Common myeloid progenitor, CD34-positive (primary cell): ENCODE data around the gene IRGC. TPM values are rescaled to one million over a fixed set of nuclear protein-coding genes. Genes with fewer than 3 reads are reported as not detected.

Experiments
- CTCF ChIA-PET: fragments of 350-600 bp; sonication (Branson Sonifier 250); formaldehyde crosslinking; loops from one replicate; lab custom pipeline; 2021; ENCODE audit warnings: antibody characterized with exemption; lab: Charles Lee
- POLR2A ChIA-PET: fragments of 350-600 bp; sonication (Branson Sonifier 250); formaldehyde crosslinking; loops from one replicate; lab custom pipeline; 2021; ENCODE audit warnings: antibody characterized with exemption; lab: Charles Lee
- DNase-seq, 3 donors: peaks; one replicate each; pipeline versions ENCODE4 v3.0.0 to v3.0.0-alpha.2; 2013
- H3K27ac ChIP-seq, 2 experiments: 1 replicate in 1 of 2; 2 replicates in 1 of 2; pipeline ENCODE4 v1.7.0; 2013; ENCODE audit warnings: inconsistent platforms in 2 of 2, low read length in 2 of 2, mild to moderate bottlenecking in 2 of 2, low read depth in 1 of 2, moderate library complexity in 1 of 2; ENCODE audit not compliant: severe bottlenecking in 2 of 2, insufficient read depth in 1 of 2, poor library complexity in 1 of 2
- H3K27me3 ChIP-seq, 5 experiments: replicated peaks in 2 of 5; 1 replicate in 3 of 5; 2 replicates in 2 of 5; pipeline versions ENCODE4 v1.6.1 to v1.7.0; 2013; ENCODE audit warnings: low read length in 4 of 5, mild to moderate bottlenecking in 2 of 5, moderate library complexity in 2 of 5, inconsistent platforms in 1 of 5; ENCODE audit not compliant: insufficient read depth in 5 of 5, control insufficient read depth in 4 of 5
- H3K36me3 ChIP-seq, 4 experiments: 1 replicate in 2 of 4; 2 replicates in 2 of 4; pipeline versions ENCODE4 v1.6.1 to v1.7.0; 2013; ENCODE audit warnings: low read length in 3 of 4, control low read depth in 1 of 4, mild to moderate bottlenecking in 1 of 4; ENCODE audit not compliant: control insufficient read depth in 4 of 4, insufficient read depth in 4 of 4
- H3K4me1 ChIP-seq, 4 experiments: 1 replicate in 3 of 4; 2 replicates in 1 of 4; pipeline versions ENCODE4 v1.6.1 to v1.7.1; 2013; ENCODE audit warnings: low read length in 3 of 4, mild to moderate bottlenecking in 3 of 4, control low read depth in 1 of 4, inconsistent platforms in 1 of 4, moderate library complexity in 1 of 4; ENCODE audit not compliant: control insufficient read depth in 4 of 4, insufficient read depth in 4 of 4; ENCODE audit errors: control extremely low read depth in 1 of 4
- H3K4me3 ChIP-seq, 7 experiments: 1 replicate in 4 of 7; 2 replicates in 3 of 7; pipeline versions ENCODE4 v1.5.1 to v1.7.0; 2013; ENCODE audit warnings: mild to moderate bottlenecking in 7 of 7, low read length in 6 of 7, moderate library complexity in 6 of 7, inconsistent platforms in 2 of 7, low read depth in 2 of 7, control low read depth in 1 of 7; ENCODE audit not compliant: insufficient read depth in 4 of 7, control insufficient read depth in 1 of 7; ENCODE audit errors: extremely low read depth in 1 of 7
- H3K9me3 ChIP-seq, 5 experiments: 1 replicate in 4 of 5; 2 replicates in 1 of 5; pipeline versions ENCODE4 v1.6.1 to v1.7.1; 2013; ENCODE audit warnings: low read length in 4 of 5, mild to moderate bottlenecking in 2 of 5, inconsistent platforms in 1 of 5, low read depth in 1 of 5, moderate library complexity in 1 of 5; ENCODE audit not compliant: control insufficient read depth in 4 of 5, insufficient read depth in 2 of 5; ENCODE audit errors: control extremely low read depth in 1 of 5
- WGBS: methylation state at CpG from one replicate; pipeline ENCODE4 v1.1.5; 2013; ENCODE audit not compliant: insufficient coverage; 5-methylcytosine and 5-hydroxymethylcytosine counted together
- polyA plus RNA-seq: library from polyadenylated mRNA; unstranded; fragments of 120-200 nt; gene quantifications from one replicate; pipeline ENCODE4 v1.2.1, GENCODE V29; 2013

Gene IRGC
- not detected for polyA plus RNA-seq

DNA sequence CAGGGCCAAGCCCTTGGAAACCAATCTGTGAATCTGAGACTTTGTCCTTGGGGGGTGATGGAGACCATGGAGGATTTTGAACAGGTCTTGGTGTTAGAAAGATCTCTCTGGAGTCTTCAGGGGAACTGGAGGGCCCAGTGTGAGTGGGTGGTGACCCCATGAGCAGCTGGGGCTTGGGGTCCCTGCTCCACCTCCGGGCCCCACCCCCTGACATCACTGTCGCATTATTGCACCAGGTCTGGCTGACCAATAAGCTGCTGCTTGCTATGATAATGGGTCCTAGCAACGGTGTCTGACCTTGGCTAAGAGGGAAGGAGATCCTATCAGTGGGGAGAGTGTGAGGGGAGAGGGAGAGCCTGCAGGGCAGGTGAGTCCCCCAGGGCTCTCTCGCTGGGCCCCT, at the start of gene IRGC:
Gene IRGC, plus strand, starts transcription at position 301 of the 400 bp plus-strand sequence. CDS start 2,483 bp downstream, outside the sequence.
- no peaks in the 10 kb centered on the region for H3K36me3 ChIP-seq
- CTCF ChIA-PET, result no interaction called here
- H3K27ac ChIP-seq, result no peak within 1 kb of the TSS
- H3K27me3 ChIP-seq, result no peaks in the 10 kb centered on the region
- POLR2A ChIA-PET, result no interaction called here
- H3K4me1 ChIP-seq, result no peaks in the 10 kb centered on the region
- H3K9me3 ChIP-seq, result no peaks in the 10 kb centered on the region
- DNase-seq, result no peak
- WGBS, result 73% methylated on average over 3 of the region's 4 CpGs
- no peak within 1 kb of the TSS for H3K4me3 ChIP-seq

DNA sequence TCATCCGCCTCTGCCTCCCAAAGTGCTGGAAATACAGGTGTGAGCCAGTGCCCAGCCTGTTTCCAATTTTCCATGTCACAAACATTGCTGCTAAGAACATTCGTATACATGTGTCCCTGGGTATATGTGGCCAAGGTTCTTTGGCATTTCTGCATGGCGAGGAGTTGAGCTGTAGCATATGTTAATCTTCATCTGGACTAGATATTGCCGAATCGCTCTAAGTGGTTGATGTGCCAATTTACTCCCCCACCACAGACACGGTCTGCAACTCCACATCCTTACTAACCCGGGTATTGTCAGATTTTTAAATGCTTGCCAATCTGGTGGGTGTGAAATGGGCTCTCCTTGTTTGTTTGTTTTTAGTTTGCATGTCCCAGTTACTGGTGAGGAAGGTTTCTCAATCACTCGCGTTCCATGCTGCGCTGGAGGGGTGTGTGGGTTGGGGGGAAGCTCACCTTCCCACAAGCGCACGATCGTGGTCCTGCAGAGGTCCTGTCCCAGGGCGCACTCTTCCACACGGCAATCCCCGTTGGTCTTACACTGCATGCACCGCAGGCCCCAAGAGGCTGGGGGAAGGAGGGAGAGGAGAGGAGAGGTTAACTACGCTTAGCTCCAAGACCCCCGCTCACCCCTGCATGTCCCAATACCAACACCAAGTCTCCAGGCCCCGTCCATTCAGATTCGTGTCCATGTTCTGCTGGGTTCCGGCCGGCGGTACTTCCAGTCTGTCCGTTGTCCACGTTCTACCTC, 48.6 kb upstream of the IRGC start:
- peak overlapping the region in 4 of 7 experiments; percentile 37 to 69 (median 57) for H3K4me3 ChIP-seq
- no peaks in the 10 kb centered on the region for H3K27me3 ChIP-seq
- no peaks in the 10 kb centered on the region for H3K9me3 ChIP-seq
- ChIA-PET POLR2A (no interaction called here), CTCF (interaction anchor here (1.2 to 2.9 kb wide), 5 partner anchors 15 to 112 kb away, joined by 3 to 11 read pairs (median 8); no protein-coding TSS in a partner anchor)
- DNase-seq, result no peak
- WGBS, result 88% methylated on average over 14 of the region's 26 CpGs
- H3K36me3 ChIP-seq, result peaks cover 2 to 26% (median 5%) of the 10 kb centered on the region in 4 experiments
- no peak overlapping the region for H3K27ac ChIP-seq
- peaks cover 13 to 61% (median 51%) of the 10 kb centered on the region in 4 experiments for H3K4me1 ChIP-seq

GRCh38 chr19:43667876-43668405, 47.9 kb upstream of the IRGC start:
- WGBS, result 27% methylated on average over 29 of the region's 29 CpGs
- Histone ChIP-seq H3K27ac (peak overlapping the region in 1 of 2 experiments; percentile 16), H3K27me3 (no peaks in the 10 kb centered on the region), H3K4me3 (peak overlapping the region in 6 of 7 experiments; percentile 27 to 84 (median 57)), H3K9me3 (no peaks in the 10 kb centered on the region), H3K4me1 (peaks cover 13 to 61% (median 50%) of the 10 kb centered on the region in 4 experiments), H3K36me3 (peaks cover 2 to 24% (median 5%) of the 10 kb centered on the region in 4 experiments)
- DNase-seq, result no peak
- ChIA-PET CTCF (interaction anchor here (0.6 to 2.9 kb wide), 24 partner anchors 9 to 135 kb away, joined by 3 to 12 read pairs (median 4); partner anchors contain the start of gene ZNF575), POLR2A (interaction anchor here (0.6 to 0.7 kb wide), 2 partner anchors 58 to 109 kb away, joined by 4 to 5 read pairs; no protein-coding TSS in a partner anchor)

- H3K4me3 ChIP-seq, result peak overlapping the region; percentile 38 to 84 (median 73)
- no peaks in the 10 kb centered on the region for H3K27me3 ChIP-seq
- peaks cover 2 to 20% (median 5%) of the 10 kb centered on the region in 4 experiments for H3K36me3 ChIP-seq
- ChIA-PET CTCF (interaction anchor here (0.6 to 2.9 kb wide), 25 partner anchors 9 to 135 kb away, joined by 3 to 12 read pairs (median 4); partner anchors contain the start of gene ZNF575), POLR2A (interaction anchor here (0.6 to 1.1 kb wide), 3 partner anchors 23 to 109 kb away, joined by 4 to 6 read pairs (median 5); no protein-coding TSS in a partner anchor)
- DNase-seq, result peak; percentile 98 to 99 (median 99)
- no peaks in the 10 kb centered on the region for H3K9me3 ChIP-seq
- 0% methylated on average over 44 of the region's 44 CpGs for WGBS
- peak overlapping the region in 1 of 2 experiments; percentile 64 for H3K27ac ChIP-seq
- H3K4me1 ChIP-seq, result peaks cover 13 to 57% (median 44%) of the 10 kb centered on the region in 4 experiments
Measured at GRCh38 chr19:43668406-43669109, 47.3 kb upstream of the IRGC start.

GRCh38 chr19:43672061-43672679, 43.7 kb upstream of the IRGC start:
- H3K27me3 ChIP-seq, result no peaks in the 10 kb centered on the region
- H3K27ac ChIP-seq, result no peak overlapping the region
- H3K4me1 ChIP-seq, result peaks cover 5 to 56% (median 37%) of the 10 kb centered on the region in 4 experiments
- CTCF ChIA-PET, result interaction anchor here (1.0 kb wide), 1 partner anchor 97 kb away, joined by 3 read pairs; no protein-coding TSS in a partner anchor
- WGBS, result 90% methylated on average over 5 of the region's 6 CpGs
- peaks cover 0 to 5% (median 0%) of the 10 kb centered on the region in 4 experiments for H3K36me3 ChIP-seq
- H3K9me3 ChIP-seq, result no peaks in the 10 kb centered on the region
- POLR2A ChIA-PET, result interaction anchor here (1.2 kb wide), 1 partner anchor 9 kb away, joined by 3 read pairs; no protein-coding TSS in a partner anchor
- no peak for DNase-seq
- no peak overlapping the region for H3K4me3 ChIP-seq

DNA sequence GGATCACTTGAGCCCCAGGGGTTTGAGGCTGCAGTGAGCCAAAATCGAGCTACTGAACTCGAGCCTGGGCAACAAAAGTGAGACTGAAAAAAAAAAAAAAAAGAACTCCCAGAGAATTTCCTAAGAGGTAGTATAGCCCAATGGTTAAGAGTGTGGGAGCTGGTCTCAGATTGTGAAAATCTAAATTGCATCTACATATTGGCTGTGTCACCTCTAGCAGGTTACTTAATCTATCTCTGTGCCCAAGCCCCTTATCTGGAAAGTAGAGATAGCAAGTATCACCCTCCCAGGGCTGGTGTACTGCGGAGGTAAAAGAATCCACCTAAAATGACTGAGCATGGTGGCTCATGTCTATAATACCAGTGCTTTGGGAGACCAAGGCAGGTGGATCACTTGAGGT, 42.2 kb upstream of the IRGC start:
- WGBS, result 95% methylated on average over 3 of the region's 3 CpGs
- H3K4me1 ChIP-seq, result peaks cover 5 to 45% (median 29%) of the 10 kb centered on the region in 4 experiments
- no peak for DNase-seq
- ChIA-PET POLR2A (no interaction called here), CTCF (interaction anchor here (0.9 to 1.7 kb wide), 3 partner anchors 26 to 50 kb away, joined by 3 to 9 read pairs (median 3); no protein-coding TSS in a partner anchor)
- H3K27me3 ChIP-seq, result no peaks in the 10 kb centered on the region
- H3K9me3 ChIP-seq, result no peaks in the 10 kb centered on the region
- no peak overlapping the region for H3K27ac ChIP-seq
- H3K4me3 ChIP-seq, result no peak overlapping the region
- H3K36me3 ChIP-seq, result no peaks in the 10 kb centered on the region
